CD4-positive, CD25-positive, alpha-beta regulatory T cell (primary cell): ENCODE measurements around the gene ARHGEF28. TPM values are rescaled to one million over a fixed set of nuclear protein-coding genes. Genes with fewer than 3 reads are reported as not detected.

Experiments
- ATAC-seq, 2 donors: fragments of 150-1000 bp; cut with Tn5 transposase; one replicate each; pipeline ENCODE4 v1.10.0; 2021; ENCODE audit warnings: low read depth in 2 of 2, moderate number of reproducible peaks in 2 of 2, moderate library complexity in 1 of 2
- DNase-seq, 3 donors: peaks; one replicate each; pipeline versions ENCODE4 v3.0.0 to v3.0.0-alpha.2; 2012 to 2022; ENCODE audit warnings: mixed read lengths in 1 of 3
- H3K27ac ChIP-seq: one replicate; pipeline ENCODE4 v1.7.0; 2013; ENCODE audit warnings: mild to moderate bottlenecking, low read length; ENCODE audit not compliant: insufficient read depth, poor library complexity, severe bottlenecking
- H3K27me3 ChIP-seq: one replicate; pipeline ENCODE4 v1.7.0; 2013; ENCODE audit warnings: low read length; ENCODE audit not compliant: control insufficient read depth, insufficient read depth
- H3K36me3 ChIP-seq: one replicate; pipeline ENCODE4 v1.7.0; 2013; ENCODE audit warnings: mild to moderate bottlenecking, low read length, moderate library complexity; ENCODE audit not compliant: control insufficient read depth, insufficient read depth
- H3K4me1 ChIP-seq: 2 replicates; pipeline ENCODE4 v1.7.0; 2013; ENCODE audit warnings: mild to moderate bottlenecking, low read length; ENCODE audit not compliant: insufficient read depth, control insufficient read depth, poor library complexity, severe bottlenecking
- H3K4me3 ChIP-seq: one replicate; pipeline ENCODE4 v1.7.0; 2013; ENCODE audit warnings: low read depth, mild to moderate bottlenecking, low read length, moderate library complexity
- H3K9me3 ChIP-seq, 2 experiments: 1 replicate in 1 of 2; 2 replicates in 1 of 2; pipeline ENCODE4 v1.7.0; 2013; ENCODE audit warnings: low read length in 2 of 2, mild to moderate bottlenecking in 1 of 2, moderate library complexity in 1 of 2; ENCODE audit not compliant: control insufficient read depth in 2 of 2
- H3K27ac Mint-ChIP-seq, 3 donors: one replicate each; pipeline ENCODE4 v1.8.0; 2020 to 2022; ENCODE audit warnings: mild to moderate bottlenecking in 3 of 3, mixed read lengths in 3 of 3, moderate library complexity in 2 of 3
- H3K27me3 Mint-ChIP-seq: one replicate; pipeline ENCODE4 v1.8.0; 2022; ENCODE audit warnings: mild to moderate bottlenecking, mixed read lengths
- H3K36me3 Mint-ChIP-seq: one replicate; pipeline ENCODE4 v1.8.0; 2020; ENCODE audit warnings: mixed read lengths
- H3K4me1 Mint-ChIP-seq, 4 donors: one replicate each; pipeline ENCODE4 v1.8.0; 2020 to 2022; ENCODE audit warnings: mixed read lengths in 4 of 4, mild to moderate bottlenecking in 1 of 4
- H3K4me3 Mint-ChIP-seq, 4 donors: one replicate each; pipeline ENCODE4 v1.8.0; 2020 to 2022; ENCODE audit warnings: mild to moderate bottlenecking in 4 of 4, mixed read lengths in 4 of 4, moderate library complexity in 3 of 4
- H3K9me3 Mint-ChIP-seq, 7 donors: one replicate each; pipeline ENCODE4 v1.8.0; 2020 to 2022; ENCODE audit warnings: mixed read lengths in 7 of 7, mild to moderate bottlenecking in 3 of 7, moderate library complexity in 2 of 7
- polyA plus RNA-seq, 4 donors: library from polyadenylated mRNA; unstranded; fragments of 300-500 nt; fragmentation: Illumina TruSeq; gene quantifications; one replicate each; pipeline ENCODE4 v1.2.3, GENCODE V29; 2021
- total RNA-seq: library from RNA; stranded (reverse); gene quantifications from one replicate; pipeline ENCODE4 v1.2.3, GENCODE V29; 2022

The ARHGEF28 gene
- total and polyA plus RNA-seq, 5 donors from 2014 or later: not detected

DNA sequence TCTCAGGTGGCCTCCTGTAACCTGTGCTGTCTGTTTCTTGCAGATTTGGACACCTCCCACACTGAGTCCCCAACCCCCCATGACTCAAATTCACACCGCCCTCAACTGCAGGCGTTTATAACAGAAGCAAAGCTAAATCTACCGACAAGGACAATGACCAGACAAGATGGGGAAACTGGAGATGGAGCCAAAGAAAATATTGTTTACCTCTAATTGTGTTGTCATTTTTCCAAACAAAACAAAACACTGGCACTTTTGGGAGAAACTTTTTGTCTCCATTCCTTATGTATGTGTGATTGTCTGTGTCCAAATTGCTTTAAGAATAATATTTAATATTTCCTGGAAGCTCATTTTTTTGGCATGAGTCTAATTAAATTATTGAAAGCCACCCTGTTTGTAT is 314.8 kb downstream of the ARHGEF28 start:
- Histone ChIP-seq H3K27ac (no peak overlapping the region), H3K27me3 (no peaks in the 10 kb centered on the region), H3K4me3 (no peak overlapping the region), H3K36me3 (no peaks in the 10 kb centered on the region), H3K4me1 (no peaks in the 10 kb centered on the region), H3K9me3 (no peaks in the 10 kb centered on the region)
- Mint-ChIP-seq H3K4me1 (no peaks in the 10 kb centered on the region), H3K36me3 (no peaks in the 10 kb centered on the region), H3K27me3 (peaks cover 29% of the 10 kb centered on the region), H3K4me3 (no peak overlapping the region), H3K9me3 (peaks cover 0 to 9% (median 0%) of the 10 kb centered on the region in 7 donors), H3K27ac (no peak overlapping the region)
- no peak for ATAC-seq
- DNase-seq: no peak

DNA sequence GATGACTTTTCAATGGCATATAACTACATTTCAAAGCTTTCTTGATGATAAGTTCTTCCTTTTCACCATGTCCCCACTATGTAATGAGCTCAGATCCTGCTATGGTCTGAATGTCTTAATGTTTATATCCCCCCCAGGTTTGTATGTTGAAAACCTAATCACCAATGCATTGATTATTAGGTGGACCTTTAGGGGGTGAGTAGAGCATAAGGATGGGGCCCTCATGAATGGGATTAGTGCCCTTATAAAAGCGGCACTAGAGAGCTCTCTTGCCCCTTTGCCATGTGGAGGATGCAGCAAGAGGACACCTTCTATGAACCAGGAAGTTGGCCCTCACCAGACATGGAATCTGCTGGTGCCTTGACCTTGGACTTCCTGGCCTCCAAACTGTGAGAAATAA is 316.8 kb downstream of the ARHGEF28 start:
- no peaks in the 10 kb centered on the region for H3K36me3 ChIP-seq
- H3K9me3 ChIP-seq: no peaks in the 10 kb centered on the region
- H3K4me1 ChIP-seq: no peaks in the 10 kb centered on the region
- DNase-seq (no peak), ATAC-seq (no peak)
- peaks cover 28% of the 10 kb centered on the region for H3K27me3 Mint-ChIP-seq
- H3K4me3 ChIP-seq: no peak overlapping the region
- H3K4me3 Mint-ChIP-seq: no peak overlapping the region
- H3K27me3 ChIP-seq: no peaks in the 10 kb centered on the region
- H3K27ac ChIP-seq: no peak overlapping the region
- H3K27ac Mint-ChIP-seq: no peak overlapping the region
- peaks cover 0 to 9% (median 0%) of the 10 kb centered on the region in 7 donors for H3K9me3 Mint-ChIP-seq
- H3K4me1 Mint-ChIP-seq: no peaks in the 10 kb centered on the region
- H3K36me3 Mint-ChIP-seq: no peaks in the 10 kb centered on the region

DNA sequence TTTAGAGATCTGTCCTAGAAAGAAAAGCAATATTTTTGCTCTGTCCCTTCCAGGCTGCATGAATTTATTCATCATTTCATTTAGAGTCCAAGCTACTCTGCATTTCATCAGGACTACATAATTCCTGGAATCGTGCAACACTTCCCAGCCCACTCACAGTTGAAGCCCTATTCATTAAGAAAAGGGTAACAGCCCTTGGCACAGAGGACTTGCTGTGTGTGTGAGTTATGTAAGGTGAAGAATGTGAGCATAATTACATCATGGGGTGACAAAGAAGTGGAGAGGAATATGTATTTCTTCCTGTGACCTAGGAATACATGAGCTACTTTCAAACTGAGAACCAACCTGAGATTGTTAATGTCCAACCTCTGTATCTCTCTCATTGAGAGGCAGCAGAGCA is 317.4 kb downstream of the ARHGEF28 start:
- Histone ChIP-seq H3K27ac (no peak overlapping the region), H3K27me3 (no peaks in the 10 kb centered on the region), H3K36me3 (no peaks in the 10 kb centered on the region), H3K4me1 (no peaks in the 10 kb centered on the region), H3K9me3 (no peaks in the 10 kb centered on the region), H3K4me3 (no peak overlapping the region)
- DNase-seq: no peak
- ATAC-seq: no peak
- Mint-ChIP-seq H3K4me1 (no peaks in the 10 kb centered on the region), H3K9me3 (peaks cover 0 to 9% (median 0%) of the 10 kb centered on the region in 7 donors), H3K4me3 (no peak overlapping the region), H3K27ac (no peak overlapping the region), H3K27me3 (peaks cover 25% of the 10 kb centered on the region), H3K36me3 (no peaks in the 10 kb centered on the region)

DNA sequence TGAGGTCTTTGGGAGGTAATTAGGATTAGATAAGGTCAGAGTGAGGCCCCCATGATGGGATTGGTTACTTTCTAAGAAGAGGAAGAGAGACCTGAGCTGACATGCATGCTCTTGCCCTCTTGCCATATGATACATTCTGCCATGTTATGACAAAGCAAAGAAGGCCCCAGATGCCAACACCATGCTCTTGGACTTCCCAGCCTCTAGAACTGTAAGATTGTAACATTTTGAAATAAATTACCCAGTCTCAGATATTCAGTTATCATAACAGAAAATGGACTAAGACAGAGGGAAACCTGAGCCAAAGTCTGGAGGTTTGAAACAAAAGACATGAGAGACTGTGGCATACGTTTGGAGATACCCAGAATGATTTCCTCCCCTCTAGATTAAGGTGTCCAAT is 318.6 kb downstream of the ARHGEF28 start:
- no peak for DNase-seq
- Histone ChIP-seq H3K4me3 (no peak overlapping the region), H3K9me3 (no peaks in the 10 kb centered on the region), H3K27me3 (no peaks in the 10 kb centered on the region), H3K27ac (no peak overlapping the region), H3K4me1 (no peaks in the 10 kb centered on the region), H3K36me3 (no peaks in the 10 kb centered on the region)
- no peak overlapping the region for H3K4me3 Mint-ChIP-seq
- no peak for ATAC-seq
- H3K9me3 Mint-ChIP-seq: peaks cover 0 to 9% (median 0%) of the 10 kb centered on the region in 7 donors
- peaks cover 20% of the 10 kb centered on the region for H3K27me3 Mint-ChIP-seq
- no peaks in the 10 kb centered on the region for H3K36me3 Mint-ChIP-seq
- no peak overlapping the region for H3K27ac Mint-ChIP-seq
- no peaks in the 10 kb centered on the region for H3K4me1 Mint-ChIP-seq

DNA sequence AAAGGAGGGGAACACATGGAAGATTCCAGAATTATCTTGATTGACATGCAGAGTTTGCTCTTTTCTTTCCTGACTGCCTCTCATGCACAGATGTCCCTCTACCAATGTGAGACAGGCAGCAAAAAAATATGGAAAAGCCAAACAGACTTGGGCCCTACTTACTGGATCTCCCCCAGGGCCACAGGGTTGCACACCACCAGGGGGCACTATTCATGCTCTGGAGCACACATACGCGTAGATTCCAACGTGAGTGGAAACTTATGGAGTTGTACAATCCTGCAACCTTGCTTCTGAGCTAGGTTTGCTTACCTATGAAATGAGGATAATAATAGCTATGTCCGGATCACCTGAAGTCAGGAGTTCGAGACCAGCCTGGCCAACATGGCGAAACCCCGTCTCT is 319.5 kb downstream of the ARHGEF28 start:
- Histone ChIP-seq H3K27me3 (no peaks in the 10 kb centered on the region), H3K9me3 (no peaks in the 10 kb centered on the region), H3K4me1 (no peaks in the 10 kb centered on the region), H3K27ac (no peak overlapping the region), H3K4me3 (no peak overlapping the region), H3K36me3 (no peaks in the 10 kb centered on the region)
- Mint-ChIP-seq H3K36me3 (no peaks in the 10 kb centered on the region), H3K27ac (no peak overlapping the region), H3K27me3 (peaks cover 20% of the 10 kb centered on the region), H3K9me3 (peaks cover 0 to 9% (median 0%) of the 10 kb centered on the region in 7 donors), H3K4me3 (no peak overlapping the region), H3K4me1 (no peaks in the 10 kb centered on the region)
- DNase-seq: no peak
- no peak for ATAC-seq

DNA sequence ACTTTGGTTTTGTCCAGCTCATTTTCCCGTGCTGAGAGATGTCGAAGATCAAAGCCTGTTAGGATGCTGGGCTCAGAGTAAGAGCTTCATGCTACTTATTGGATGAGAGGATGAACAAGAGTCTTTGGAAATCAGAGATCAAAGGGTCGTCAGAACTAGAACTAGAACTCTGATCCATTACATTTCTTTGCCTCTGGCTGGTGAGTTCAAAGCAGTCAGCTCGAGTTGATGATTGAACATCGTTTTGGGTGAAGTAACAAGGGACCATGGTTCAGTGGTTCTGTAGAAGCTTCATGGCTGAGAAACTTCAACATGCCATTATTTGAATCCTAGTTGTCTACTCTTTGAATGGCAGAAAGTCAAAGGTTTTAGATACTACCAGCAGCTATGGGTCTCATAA is 320.3 kb downstream of the ARHGEF28 start:
- no peak overlapping the region for H3K27ac Mint-ChIP-seq
- DNase-seq (no peak), ATAC-seq (no peak)
- H3K9me3 Mint-ChIP-seq: peaks cover 0 to 9% (median 0%) of the 10 kb centered on the region in 7 donors
- no peak overlapping the region for H3K4me3 Mint-ChIP-seq
- H3K27me3 Mint-ChIP-seq: peaks cover 18% of the 10 kb centered on the region
- H3K27me3 ChIP-seq: no peaks in the 10 kb centered on the region
- H3K36me3 Mint-ChIP-seq: no peaks in the 10 kb centered on the region
- H3K4me1 ChIP-seq: no peaks in the 10 kb centered on the region
- no peak overlapping the region for H3K27ac ChIP-seq
- H3K9me3 ChIP-seq: no peaks in the 10 kb centered on the region
- H3K4me1 Mint-ChIP-seq: no peaks in the 10 kb centered on the region
- no peaks in the 10 kb centered on the region for H3K36me3 ChIP-seq
- H3K4me3 ChIP-seq: no peak overlapping the region

DNA sequence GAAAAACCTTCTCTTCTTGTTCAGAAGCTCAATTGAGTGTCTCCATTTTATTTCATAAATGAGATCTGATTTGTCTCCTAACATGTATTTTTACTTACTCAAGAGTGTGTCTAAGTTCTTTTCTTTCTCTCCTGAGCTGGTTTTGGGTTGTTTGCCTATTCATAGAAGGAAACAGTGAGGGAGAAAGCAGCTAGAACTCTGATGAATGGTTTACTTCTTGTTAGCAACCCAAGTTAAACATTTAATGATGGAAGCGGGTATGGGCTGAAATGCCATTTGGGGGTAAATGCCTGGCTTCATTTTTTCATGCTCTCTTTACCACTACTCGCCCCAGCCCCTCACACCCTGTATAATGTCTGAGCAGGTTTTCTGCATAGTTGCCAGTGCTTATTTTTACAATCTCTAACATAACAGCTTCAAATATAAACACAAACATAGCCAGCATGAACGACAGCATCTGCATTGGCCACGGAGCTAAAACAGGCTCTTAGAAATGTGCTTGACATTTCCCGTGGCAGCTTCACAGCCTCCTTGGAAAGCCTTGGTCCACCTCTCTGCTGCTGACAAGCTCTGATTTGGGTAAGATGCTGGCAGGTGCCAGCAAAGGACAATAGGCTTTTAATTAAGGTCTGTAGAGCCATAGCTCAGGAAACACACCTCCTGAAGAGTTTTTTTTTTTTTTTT is 321.1 kb downstream of the ARHGEF28 start:
- Mint-ChIP-seq H3K4me3 (no peak overlapping the region), H3K9me3 (peaks cover 0 to 9% (median 0%) of the 10 kb centered on the region in 7 donors), H3K27ac (no peak overlapping the region), H3K27me3 (peaks cover 16% of the 10 kb centered on the region), H3K36me3 (no peaks in the 10 kb centered on the region), H3K4me1 (no peaks in the 10 kb centered on the region)
- no peaks in the 10 kb centered on the region for H3K27me3 ChIP-seq
- DNase-seq (no peak), ATAC-seq (no peak)
- no peak overlapping the region for H3K4me3 ChIP-seq
- no peaks in the 10 kb centered on the region for H3K36me3 ChIP-seq
- H3K4me1 ChIP-seq: no peaks in the 10 kb centered on the region
- no peak overlapping the region for H3K27ac ChIP-seq
- H3K9me3 ChIP-seq: no peaks in the 10 kb centered on the region

DNA sequence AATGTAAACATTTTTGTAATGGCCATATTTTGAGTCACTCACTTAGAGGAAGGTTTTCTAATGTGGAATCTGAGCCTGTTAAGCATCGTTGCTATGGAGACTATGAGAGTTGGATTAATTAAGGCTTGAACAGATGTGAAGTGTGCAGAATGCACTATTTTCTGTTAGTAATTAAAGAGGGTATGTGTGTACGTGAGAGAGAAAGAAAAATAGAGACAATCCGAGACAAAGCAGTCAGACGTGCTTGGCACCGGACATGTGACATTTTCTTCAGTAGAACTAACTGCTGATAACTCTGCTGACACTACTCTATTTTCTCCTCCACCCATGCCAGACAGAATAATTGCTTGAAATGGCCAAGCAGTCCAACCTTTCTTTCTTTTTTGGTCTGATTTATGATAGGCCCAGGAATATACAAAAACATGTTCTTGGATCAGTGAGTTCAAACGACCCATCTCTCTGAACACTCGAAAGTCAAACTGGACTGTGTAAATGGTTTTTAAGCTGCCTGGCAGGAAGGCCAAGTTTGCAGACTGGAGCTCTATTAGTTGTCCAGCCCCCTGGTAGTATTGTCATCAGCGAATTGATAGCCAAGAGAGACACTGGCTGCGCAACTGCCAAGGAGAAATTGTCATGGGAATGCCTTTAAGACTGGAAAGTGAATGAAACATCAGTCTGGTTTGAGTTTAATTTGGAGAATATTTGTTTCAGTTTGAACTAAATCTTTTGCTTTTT is 322.1 kb downstream of the ARHGEF28 start:
- Histone ChIP-seq H3K27me3 (no peaks in the 10 kb centered on the region), H3K9me3 (no peaks in the 10 kb centered on the region), H3K4me3 (no peak overlapping the region), H3K4me1 (no peaks in the 10 kb centered on the region), H3K36me3 (no peaks in the 10 kb centered on the region), H3K27ac (no peak overlapping the region)
- H3K27me3 Mint-ChIP-seq: peaks cover 15% of the 10 kb centered on the region
- DNase-seq (no peak), ATAC-seq (no peak)
- H3K27ac Mint-ChIP-seq: no peak overlapping the region
- no peaks in the 10 kb centered on the region for H3K4me1 Mint-ChIP-seq
- no peaks in the 10 kb centered on the region for H3K36me3 Mint-ChIP-seq
- no peak overlapping the region for H3K4me3 Mint-ChIP-seq
- peaks cover 0 to 9% (median 0%) of the 10 kb centered on the region in 7 donors for H3K9me3 Mint-ChIP-seq
